SW 1271 (cell line): ENCODE results near the gene ANTXR1.
"Not testable (repeated sequence)": the region's sequence is repeated elsewhere in the genome, so short reads cannot be mapped to it uniquely, and the experiment has no call there.

Experiments
- DNase-seq, 2 experiments: peaks; one replicate each; lab custom pipeline; 2025; lab: John Stamatoyannopoulos, UW

The ANTXR1 gene

DNA sequence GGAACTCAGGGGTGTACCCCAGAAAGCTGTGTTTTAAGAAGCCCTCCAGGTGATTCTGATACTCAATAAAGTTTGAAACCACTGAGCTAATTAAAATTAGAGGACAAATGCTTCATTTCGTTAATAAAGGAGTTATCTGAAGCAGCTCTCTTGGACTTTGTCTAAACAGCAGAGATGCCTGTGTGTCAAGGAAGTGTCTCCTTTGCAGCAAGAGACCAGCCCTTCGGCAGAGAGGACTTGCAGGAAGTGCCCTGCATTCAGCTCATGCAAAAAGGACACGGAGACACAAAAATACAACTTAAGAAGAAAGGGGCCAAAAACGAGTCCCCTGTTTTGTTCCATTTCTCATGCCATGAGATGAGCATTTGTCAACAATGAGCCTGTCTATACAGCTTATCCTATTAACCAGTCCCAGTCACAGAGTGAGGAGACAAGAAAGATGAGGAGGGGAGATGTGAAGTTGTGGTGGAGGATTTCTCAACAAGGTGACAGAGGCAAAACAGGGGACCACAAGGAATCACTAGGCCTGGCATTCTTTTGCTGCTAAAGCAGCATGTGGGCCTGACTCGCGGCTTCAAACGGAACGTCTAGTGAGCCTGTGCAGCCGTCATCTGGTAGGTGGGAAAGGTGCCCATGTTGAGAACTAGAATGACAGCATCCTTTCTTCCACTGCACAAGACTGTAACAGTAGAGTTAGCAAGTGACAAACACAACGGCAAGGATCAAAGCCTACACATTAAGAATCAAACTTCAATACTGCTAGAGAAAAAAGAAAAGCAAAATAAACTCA is 152.3 kb downstream of the ANTXR1 start:
- no peak for DNase-seq

DNA sequence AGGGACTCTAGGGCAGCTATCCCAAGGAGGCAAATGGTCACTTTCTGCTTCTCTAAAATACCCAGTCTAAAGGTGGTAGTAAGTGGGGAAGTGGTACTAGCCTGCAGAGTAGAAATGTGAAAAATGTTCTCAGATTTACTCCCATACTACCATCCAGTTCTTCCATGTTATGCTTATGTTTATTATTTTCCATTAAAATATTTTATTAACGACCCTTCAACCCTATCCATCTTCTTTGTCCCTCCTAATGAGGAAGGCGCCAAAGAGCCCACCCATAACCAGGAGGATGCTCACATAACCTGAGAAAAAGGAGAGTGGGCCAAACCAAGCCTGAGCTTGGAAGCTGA is 153.5 kb downstream of the ANTXR1 start:
- DNase-seq: no peak

DNA sequence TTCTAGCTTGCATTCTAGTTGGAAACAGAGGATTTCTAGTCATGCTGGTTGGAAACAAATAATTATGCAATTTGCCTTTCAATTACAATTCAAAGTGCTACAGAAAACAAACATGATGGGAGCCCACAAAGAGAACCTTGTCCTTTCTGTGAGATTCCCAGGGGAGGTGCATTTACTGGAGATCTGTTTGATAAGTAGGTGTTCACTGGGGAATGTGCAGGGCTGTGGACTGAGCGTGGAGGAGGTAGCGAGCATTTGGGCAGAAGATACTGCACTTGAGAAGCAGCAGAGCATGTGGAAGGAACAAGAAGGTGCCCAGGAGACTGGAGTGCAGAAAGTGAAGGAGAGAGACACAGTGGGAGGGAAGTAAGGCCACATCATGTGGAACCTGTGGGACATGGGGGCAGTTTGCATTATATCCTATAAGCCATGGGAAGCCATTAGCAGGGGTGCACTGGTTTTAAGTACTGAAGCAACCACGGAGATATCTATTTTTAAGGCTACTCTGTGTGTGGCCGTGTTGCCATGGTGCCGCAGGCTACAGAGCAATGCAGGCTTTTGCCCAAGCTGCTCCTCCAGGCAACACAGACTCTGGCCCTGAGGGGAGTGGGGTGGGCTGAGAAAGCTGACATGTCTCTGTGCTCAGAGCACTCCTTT is 154.0 kb downstream of the ANTXR1 start:
- no peak for DNase-seq

DNA sequence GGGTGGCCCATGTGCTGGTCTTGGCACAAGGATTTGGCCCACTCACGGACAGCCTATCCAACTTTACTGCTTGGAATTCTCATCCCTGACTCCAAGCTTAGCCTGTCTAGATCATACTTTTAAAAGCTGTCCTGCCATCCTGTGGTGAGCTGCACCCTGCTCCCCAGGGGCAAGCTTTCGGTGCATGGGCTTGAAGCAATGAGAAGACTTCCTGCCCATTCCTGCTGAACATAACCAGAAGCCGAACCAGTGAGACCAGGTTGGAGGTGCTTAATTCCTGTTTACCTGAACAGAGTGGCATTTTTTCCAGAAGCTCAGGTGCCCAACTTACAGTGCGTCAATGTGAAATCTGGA is 154.5 kb downstream of the ANTXR1 start:
- DNase-seq: no peak

DNA sequence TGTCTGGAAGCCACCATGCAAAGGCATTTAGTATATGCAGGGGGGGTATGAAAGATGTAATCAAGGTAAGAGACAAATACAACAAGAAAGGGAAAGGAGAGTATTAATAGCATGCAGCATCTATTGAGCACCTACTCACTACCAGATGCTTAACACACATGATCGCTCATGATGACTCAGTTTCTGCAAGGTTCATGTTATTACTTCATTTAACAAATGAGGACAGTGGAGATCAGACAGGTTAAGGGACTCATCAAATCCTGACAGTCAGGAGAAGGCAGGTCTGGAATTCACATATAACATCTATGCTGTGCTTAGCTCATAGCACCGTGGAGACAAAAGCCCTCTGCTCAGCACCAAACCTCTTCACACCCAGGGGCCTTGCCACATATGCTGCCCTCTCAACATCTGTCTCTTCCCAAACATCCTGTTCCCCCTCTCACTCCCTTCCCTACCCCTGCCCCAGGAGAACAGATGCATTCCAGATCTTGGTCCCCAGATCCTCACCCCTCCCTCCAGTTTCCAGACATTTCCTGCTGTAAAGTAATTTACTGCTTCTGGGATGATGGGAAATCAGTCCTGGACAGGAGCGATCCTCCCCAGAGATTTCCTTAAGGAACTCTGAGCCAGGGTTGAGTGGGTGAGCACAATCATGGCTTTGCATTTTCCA is 155.3 kb downstream of the ANTXR1 start:
- no peak for DNase-seq

DNA sequence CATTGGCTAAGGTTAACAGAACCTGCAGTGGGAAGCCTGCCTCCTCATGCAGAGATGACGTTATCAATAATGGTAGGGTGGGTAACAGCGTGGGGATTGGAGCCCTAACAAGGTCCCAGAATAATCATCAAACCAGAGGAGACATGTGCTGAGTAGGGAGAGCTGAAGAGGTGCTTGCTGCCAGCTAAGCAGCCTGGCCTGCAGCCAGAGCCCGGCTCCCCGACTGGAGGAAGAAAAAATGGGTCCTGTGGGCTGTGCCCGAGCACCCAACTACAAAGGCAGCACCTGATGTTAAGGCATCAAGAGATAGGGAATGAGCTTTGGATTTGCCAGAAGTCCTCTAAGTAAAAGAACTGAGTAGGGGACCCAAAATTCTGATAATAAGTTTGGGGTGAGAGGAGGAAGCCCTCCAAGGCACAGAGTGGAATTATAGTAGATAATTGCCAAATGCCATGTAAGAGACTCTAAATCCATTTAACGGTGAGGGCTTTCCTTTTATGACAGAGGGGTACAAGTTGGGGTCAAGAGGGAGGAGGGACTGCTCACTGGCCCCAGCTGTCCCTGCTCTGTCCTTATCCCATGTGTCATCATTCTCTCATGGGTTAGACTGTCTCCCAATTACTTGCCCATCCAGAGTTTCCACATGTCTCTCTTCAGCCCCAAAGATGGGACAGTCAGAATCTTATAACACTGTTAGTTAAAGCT is 156.1 kb downstream of the ANTXR1 start:
- DNase-seq: no peak

DNA sequence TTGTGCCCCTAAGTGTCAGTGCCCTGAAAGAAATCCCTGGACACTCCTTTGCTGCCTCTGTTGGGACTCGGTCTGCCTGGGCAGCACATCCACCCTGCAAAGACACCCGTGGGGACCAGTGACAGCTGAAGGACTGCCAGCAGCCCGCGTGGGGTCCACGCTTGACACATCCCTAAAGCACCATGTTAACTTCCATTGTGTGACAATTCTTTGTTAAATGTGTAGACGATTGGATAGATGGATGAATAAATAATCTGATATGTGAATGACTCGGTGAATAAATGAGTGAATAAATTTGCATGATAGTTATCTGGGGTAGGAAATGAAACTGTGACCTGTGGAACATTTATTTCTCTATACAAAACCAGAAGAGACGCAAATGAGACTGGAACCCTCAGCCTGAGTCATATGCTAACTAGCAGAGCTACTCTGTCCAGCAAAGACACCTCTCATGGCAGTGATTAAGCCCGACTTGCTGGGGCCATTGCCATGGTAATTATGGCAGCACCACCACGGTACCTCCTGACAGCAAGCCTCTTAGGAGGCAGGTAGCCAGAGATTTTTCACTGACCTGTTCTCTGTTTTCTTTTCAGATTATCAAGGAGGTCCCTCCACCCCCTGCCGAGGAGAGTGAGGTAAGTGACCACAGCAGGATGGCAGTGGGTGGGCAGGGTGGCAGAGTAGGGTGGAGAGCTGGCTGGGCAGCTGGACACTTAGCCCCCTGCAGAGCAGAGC is 156.8 kb downstream of the ANTXR1 start:
- DNase-seq: no peak

DNA sequence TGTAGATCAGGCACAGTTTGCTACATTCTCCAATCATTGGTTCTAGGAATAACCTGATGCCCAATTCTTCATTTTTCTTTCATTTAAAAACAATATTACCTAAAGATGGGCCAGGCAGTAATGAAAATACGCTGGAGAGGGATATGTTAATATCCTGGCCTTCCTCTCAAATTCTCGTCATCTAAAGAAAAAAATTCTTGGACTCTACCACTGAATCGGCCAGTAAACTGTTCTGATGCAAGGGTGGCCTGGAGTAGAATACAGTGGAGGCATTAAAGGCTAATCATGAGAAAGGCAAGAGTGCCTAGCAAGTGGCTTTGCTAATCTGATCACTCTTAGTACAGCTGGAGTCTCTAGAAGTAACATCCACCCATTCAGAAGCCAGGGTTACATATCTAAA is 157.7 kb downstream of the ANTXR1 start:
- no peak for DNase-seq

DNA sequence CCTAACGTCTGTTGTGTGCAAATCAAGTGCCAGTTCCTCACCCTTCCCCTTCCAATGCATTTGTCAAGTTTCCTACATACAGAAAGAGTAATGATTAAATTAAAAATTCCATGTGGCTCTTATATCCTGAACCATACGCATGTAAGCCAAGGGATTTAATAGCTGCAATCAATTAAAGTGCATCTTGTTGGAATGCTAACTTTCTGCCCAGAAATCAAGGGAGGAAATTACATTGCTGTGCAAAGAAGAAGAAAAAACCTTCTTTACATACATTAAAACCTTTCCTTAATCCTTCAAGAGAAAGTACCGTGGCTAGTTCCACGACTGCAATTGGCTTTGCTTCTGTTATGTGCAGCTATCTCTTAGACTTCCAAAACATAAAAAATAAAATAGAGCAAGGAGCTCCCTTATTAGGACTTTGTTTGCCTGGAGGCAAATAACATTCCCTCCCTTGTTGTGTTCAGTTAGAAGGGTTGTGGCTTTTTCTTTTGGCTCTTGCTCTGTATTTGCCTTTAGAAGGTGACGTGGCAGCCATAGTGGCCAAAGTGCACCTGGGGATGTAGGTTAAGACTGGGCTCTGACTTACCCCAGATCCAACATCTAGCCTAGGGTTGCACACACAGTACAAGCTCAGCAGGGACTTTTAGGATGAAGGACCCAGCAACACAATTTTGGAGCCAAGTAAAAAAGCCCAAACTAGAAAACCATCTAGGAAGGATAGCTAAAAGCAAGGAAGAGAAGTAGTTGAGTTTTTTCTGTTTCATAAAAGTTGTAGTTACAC is 158.3 kb downstream of the ANTXR1 start:
- DNase-seq: no peak

DNA sequence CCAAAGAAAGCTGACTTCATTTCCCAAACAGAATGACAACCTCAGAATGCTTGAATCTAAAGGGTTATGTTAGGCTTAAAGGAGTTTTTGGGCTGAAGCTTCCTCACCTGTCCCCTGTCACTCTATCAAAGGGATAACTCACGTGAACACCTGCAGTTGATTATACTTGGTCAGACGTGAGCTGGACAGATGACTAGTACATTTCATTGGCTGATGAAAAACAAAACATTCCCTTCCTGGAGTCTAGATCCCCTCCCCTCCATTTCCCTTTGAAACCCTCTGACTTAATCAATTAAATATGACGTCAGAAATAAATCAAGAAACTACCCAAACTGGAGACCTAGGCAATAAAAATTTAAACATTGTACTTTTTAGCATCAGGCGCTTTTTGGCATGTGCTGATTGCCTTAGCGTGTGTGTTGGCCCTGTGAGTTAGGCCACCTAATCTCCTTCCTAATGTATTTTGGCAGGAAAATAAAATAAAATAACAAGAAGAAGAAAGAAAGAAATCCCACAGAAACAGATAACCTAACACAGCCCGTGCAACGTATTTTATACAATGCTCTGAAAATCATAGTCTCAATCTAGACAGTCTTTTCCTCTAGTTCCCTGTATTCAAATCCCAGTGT is 159.0 kb downstream of the ANTXR1 start:
- no peak for DNase-seq

DNA sequence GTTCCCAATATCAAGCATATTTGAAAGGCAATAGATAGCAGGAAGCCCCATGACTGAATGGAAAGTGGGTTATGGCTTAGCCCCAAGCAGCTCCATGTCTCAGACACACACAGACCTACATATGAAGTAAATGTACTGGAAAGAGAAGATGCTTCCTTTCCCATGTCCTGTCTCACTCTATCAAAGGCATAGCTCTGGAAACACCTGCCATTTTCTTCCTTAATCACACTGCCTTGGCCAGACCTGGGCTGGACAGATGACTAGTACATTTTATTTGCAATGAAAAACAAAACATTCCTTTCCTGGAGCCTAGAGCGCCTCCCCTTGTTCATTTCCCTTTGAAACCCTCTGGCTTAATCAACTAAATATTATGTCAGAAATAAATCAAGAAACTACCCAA is 160.7 kb downstream of the ANTXR1 start:
- DNase-seq: no peak

DNA sequence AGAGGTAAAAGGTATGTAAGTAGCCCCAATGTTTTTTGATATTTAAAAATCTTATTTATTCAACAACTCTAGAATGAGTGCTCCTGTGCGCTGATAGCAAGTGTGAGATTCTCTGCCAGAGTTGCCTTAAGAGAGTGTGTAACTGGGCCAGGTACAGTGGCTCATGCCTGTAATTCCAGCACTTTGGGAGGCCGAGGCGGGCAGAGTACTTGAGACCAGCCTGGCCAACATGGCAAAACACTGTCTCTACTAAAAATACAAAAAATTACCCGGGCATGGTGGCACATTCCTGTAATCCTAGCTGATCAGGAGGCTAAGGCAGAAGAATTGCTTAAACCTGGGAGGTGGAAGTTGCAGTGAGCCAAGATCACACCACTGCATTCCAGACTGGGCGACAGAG is 161.2 kb downstream of the ANTXR1 start:
- not testable (repeated sequence) for DNase-seq

DNA sequence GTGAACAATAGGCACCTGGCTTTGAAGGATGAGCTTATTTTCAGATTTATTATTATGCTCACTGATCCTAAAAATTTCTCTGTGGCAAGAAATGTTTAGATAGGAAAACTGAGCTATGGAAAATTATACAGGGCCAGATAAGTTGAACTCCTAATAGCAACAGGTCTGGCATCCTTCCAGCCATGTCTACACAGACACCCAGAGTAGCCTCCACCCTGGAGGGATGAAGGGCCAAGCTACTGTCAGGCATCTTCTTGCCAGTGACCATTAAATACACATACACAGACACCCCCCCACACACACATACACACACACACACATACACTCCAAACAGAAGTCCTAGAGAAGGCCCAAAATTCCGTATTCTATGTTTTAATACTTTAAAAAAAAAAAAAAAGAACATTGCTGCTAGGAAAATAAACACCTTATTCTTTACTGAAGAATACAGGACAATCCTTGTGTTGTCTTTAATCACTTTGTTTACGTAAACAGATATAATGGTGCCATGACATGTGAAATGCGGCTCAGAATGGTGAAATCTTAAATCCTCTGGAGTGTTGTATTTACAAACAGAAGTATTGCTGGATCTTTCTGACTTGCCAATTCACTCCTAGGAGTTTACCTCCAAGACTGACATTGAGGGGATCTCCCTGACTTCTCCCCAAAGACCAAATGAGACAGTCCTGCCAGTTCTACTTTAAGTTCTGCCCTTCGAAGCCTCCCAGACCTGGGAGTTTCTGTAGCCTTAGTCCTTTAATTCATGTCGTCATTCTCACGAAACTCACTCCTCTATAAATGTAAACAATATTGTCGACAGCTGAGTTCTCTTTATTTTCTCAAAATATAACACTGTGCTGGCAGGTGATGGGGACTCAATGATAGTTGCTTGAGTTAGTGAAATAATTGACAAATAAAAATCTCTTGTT is 163.1 kb downstream of the ANTXR1 start:
- no peak for DNase-seq

DNA sequence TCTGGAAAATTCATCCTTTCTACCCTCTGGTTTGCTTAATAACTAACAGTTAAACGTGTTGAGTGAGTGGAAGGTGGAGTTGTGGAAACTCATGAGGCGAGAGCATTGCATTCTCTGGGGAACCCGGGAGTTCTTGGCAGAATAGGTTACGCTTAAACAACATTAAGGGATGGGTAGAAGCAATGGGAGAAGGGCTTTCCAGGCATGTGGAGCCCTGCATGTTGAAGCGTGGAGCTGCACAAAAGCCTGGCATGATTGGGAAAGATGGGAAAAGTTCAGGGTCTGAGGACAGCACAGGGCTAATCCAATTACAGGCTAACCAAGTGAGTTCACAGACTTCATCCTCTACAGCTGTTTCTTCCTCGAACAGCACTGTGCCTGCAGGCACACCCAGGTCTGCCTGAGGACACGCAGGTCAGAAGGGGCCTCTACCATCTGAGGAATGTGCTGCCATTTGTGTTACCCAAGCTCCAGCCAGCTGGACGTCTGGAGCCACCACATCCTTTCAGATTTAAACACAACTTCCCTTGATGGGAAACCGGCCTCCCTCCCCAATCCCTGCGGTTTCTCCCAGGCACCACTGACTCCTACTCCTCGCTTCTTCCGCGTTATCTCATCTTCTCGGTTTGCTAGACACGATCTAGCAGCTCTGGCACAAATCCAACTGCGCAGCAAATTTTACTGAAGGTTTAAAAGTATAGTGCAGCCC is 164.2 kb downstream of the ANTXR1 start:
- DNase-seq: peak in 1 of 2 experiments; percentile 26

DNA sequence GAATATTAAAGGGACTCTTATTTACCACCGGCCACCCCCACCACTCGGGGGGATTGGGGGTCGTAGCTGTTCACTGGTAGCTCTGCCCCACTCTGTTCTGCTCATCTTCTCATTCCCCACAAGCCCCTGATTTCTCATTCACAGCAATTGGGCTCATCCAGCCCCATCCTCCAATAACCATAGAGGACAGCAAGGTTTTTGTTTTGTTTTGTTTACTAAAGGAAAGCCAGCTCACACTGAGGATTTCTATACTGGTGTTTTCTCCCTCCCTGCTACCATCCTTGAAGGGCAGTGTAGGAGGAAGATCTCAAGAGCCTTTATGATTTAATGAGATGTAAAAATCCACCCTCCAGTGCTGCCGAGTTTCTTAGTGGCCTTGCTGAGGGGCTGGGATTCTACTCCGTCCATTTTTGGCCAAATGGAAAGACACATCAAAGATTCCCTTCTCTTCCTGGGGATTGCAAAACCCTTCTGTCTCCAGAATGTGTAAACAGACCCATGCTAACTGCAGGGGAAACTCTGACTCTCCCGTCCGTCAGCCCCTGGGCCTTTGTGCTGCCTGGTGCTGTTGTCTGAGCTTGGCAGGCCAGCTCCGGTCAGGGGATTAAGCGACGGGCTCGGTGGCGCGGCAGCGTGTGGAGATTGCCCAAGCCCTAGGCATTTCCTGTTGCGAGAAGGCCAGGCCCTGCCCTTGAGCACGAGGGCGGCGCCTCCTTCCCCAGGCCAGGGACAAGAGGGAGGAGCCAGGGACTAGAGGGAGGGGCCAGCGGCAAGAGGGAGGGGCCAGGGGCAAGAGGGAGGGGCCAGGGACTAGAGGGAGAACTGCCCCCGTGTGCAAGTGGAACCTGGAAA is 165.0 kb downstream of the ANTXR1 start:
- peak; percentile 24 to 69 for DNase-seq

DNA sequence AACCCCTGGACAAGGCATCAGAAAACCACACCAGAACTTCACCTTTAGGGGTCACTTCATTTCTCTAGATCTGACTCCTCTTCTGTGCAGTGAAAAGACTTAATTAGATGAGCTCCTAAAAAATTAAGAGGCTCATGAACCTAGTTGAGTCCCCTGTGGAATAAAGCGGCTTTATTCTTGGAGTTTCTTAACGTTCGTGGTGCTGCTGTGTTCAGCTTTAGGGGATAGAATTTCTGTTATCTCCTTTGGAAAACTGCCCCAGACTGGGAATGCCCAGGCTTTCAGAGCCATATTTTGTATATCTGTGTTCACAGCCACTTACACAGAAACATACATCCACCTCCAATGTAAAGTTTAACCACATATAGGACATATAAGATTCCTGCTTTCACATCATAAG is 165.8 kb downstream of the ANTXR1 start:
- DNase-seq: no peak

DNA sequence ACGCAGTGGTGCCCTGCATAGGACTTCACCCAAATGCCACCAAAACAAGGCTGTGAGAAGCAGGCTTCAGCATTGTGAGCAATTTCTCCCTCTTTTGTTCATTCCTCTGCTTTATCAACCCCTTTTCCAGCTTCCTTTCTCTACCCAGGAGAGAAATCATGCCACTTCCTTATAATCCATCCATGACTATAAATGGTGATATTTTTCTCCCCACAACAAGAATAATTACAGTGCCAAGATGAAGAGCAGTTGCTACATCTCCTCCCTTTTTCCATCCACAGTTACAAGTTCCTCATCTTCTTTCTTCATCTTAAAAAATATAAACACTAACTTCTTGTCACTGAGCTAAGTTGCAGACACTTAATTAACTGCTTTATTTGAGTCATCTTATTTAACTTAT is 167.2 kb downstream of the ANTXR1 start:
- DNase-seq: no peak

DNA sequence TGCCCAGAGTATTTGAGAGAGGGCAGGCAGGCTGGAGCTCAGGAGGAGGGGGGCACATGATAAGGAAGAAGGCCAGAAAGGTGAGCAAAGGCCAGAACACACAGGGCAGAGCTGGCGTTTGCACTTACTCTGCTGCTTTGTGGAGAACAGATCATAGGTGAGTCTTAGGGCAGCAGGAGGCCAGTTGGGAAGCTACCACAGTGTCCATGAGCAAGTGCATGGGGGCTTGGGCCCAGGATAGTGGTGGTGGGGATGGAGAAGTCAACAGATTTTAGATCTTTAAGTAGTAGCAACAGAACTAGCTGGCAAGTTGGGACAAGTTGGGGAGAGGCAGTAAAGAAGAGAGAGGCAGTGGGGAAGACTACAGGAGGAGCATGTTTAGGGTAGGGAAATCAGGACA is 168.0 kb downstream of the ANTXR1 start:
- no peak for DNase-seq
